ENCODE data around the gene SRGAP2B. TPM values are rescaled to one million over a fixed set of nuclear protein-coding genes. Genes with fewer than 3 reads are reported as not detected.
"Not testable (repeated sequence)": the region's sequence is repeated elsewhere in the genome, so short reads cannot be mapped to it uniquely, and the experiment has no call there.

Gene SRGAP2B
- total RNA-seq, 2 experiments from 2014 or later, result 31.7 TPM

- ATAC-seq (ENCODE audit: low read depth); DNase-seq; H3K4me3 Mint-ChIP-seq; POLR2A ChIA-PET; H3K9me3 Mint-ChIP-seq; H3K27ac Mint-ChIP-seq; H3K4me1 Mint-ChIP-seq; H3K27me3 Mint-ChIP-seq; H3K36me3 Mint-ChIP-seq: not testable (repeated sequence)
Observed at GRCh38 chr1:145008388-145008787, 86.7 kb downstream of the SRGAP2B start.

- H3K4me3 Mint-ChIP-seq; H3K36me3 Mint-ChIP-seq; POLR2A ChIA-PET; ATAC-seq (ENCODE audit: low read depth); H3K4me1 Mint-ChIP-seq; H3K9me3 Mint-ChIP-seq; H3K27ac Mint-ChIP-seq; DNase-seq; H3K27me3 Mint-ChIP-seq: not testable (repeated sequence)
Observed at GRCh38 chr1:145005142-145005541, 90.0 kb downstream of the SRGAP2B start.

GRCh38 chr1:145001381-145001780, 93.7 kb downstream of the SRGAP2B start:
- DNase-seq; H3K9me3 Mint-ChIP-seq; H3K27me3 Mint-ChIP-seq; H3K36me3 Mint-ChIP-seq; H3K4me1 Mint-ChIP-seq; H3K27ac Mint-ChIP-seq; H3K4me3 Mint-ChIP-seq; POLR2A ChIA-PET; ATAC-seq (ENCODE audit: low read depth): not testable (repeated sequence)

GRCh38 chr1:145000743-145001326, 94.3 kb downstream of the SRGAP2B start:
- H3K9me3 Mint-ChIP-seq, H3K36me3 Mint-ChIP-seq, H3K27me3 Mint-ChIP-seq: not testable (repeated sequence)

GRCh38 chr1:145000074-145000742, 94.9 kb downstream of the SRGAP2B start:
- H3K9me3 Mint-ChIP-seq; H3K4me3 Mint-ChIP-seq; H3K27me3 Mint-ChIP-seq; POLR2A ChIA-PET; H3K27ac Mint-ChIP-seq; H3K36me3 Mint-ChIP-seq; ATAC-seq (ENCODE audit: low read depth); H3K4me1 Mint-ChIP-seq; DNase-seq: not testable (repeated sequence)

More at GRCh38 chr1:145000743-145001326, 94.3 kb downstream of the SRGAP2B start:
- DNase-seq; ATAC-seq (ENCODE audit: low read depth); H3K27ac Mint-ChIP-seq; POLR2A ChIA-PET; H3K4me3 Mint-ChIP-seq; H3K4me1 Mint-ChIP-seq: not testable (repeated sequence)

- H3K27me3 Mint-ChIP-seq, H3K4me3 Mint-ChIP-seq: not testable (repeated sequence)
Observed at GRCh38 chr1:144998981-144999273, 96.2 kb downstream of the SRGAP2B start.

GRCh38 chr1:144998134-144998980, 96.8 kb downstream of the SRGAP2B start:
- H3K9me3 Mint-ChIP-seq; H3K4me3 Mint-ChIP-seq; DNase-seq; H3K27ac Mint-ChIP-seq; H3K36me3 Mint-ChIP-seq; POLR2A ChIA-PET; H3K4me1 Mint-ChIP-seq; H3K27me3 Mint-ChIP-seq; ATAC-seq (ENCODE audit: low read depth): not testable (repeated sequence)

More at GRCh38 chr1:144998981-144999273, 96.2 kb downstream of the SRGAP2B start:
- H3K9me3 Mint-ChIP-seq; ATAC-seq (ENCODE audit: low read depth); DNase-seq; POLR2A ChIA-PET; H3K4me1 Mint-ChIP-seq; H3K36me3 Mint-ChIP-seq; H3K27ac Mint-ChIP-seq: not testable (repeated sequence)

GRCh38 chr1:144995833-144996410, 99.2 kb downstream of the SRGAP2B start:
- H3K27ac Mint-ChIP-seq; H3K4me1 Mint-ChIP-seq; ATAC-seq (ENCODE audit: low read depth); POLR2A ChIA-PET; H3K4me3 Mint-ChIP-seq; H3K9me3 Mint-ChIP-seq; H3K36me3 Mint-ChIP-seq; DNase-seq; H3K27me3 Mint-ChIP-seq: not testable (repeated sequence)

- H3K36me3 Mint-ChIP-seq; ATAC-seq (ENCODE audit: low read depth); H3K27ac Mint-ChIP-seq; H3K4me1 Mint-ChIP-seq; H3K9me3 Mint-ChIP-seq; POLR2A ChIA-PET; DNase-seq; H3K4me3 Mint-ChIP-seq; H3K27me3 Mint-ChIP-seq: not testable (repeated sequence)
Observed at GRCh38 chr1:144992915-144993314, 102.2 kb downstream of the SRGAP2B start.

GRCh38 chr1:144990611-144991010, 104.5 kb downstream of the SRGAP2B start:
- H3K36me3 Mint-ChIP-seq; ATAC-seq (ENCODE audit: low read depth); H3K9me3 Mint-ChIP-seq; H3K4me3 Mint-ChIP-seq; H3K27ac Mint-ChIP-seq; DNase-seq; POLR2A ChIA-PET; H3K27me3 Mint-ChIP-seq; H3K4me1 Mint-ChIP-seq: not testable (repeated sequence)

- H3K4me3 Mint-ChIP-seq; H3K4me1 Mint-ChIP-seq; DNase-seq; H3K9me3 Mint-ChIP-seq; H3K27me3 Mint-ChIP-seq; POLR2A ChIA-PET; H3K36me3 Mint-ChIP-seq; H3K27ac Mint-ChIP-seq; ATAC-seq (ENCODE audit: low read depth): not testable (repeated sequence)
Observed at GRCh38 chr1:144987131-144987530, 108.0 kb downstream of the SRGAP2B start.

- POLR2A ChIA-PET; H3K36me3 Mint-ChIP-seq; ATAC-seq (ENCODE audit: low read depth); DNase-seq; H3K27ac Mint-ChIP-seq; H3K4me1 Mint-ChIP-seq; H3K27me3 Mint-ChIP-seq; H3K9me3 Mint-ChIP-seq; H3K4me3 Mint-ChIP-seq: not testable (repeated sequence)
Observed at GRCh38 chr1:144986171-144986860, 108.8 kb downstream of the SRGAP2B start.

- H3K36me3 Mint-ChIP-seq; DNase-seq; H3K4me1 Mint-ChIP-seq; ATAC-seq (ENCODE audit: low read depth); H3K4me3 Mint-ChIP-seq; H3K27ac Mint-ChIP-seq; H3K27me3 Mint-ChIP-seq; H3K9me3 Mint-ChIP-seq; POLR2A ChIA-PET: not testable (repeated sequence)
Observed at GRCh38 chr1:144985550-144986170, 109.5 kb downstream of the SRGAP2B start.

Data from activated naive CD8-positive, alpha-beta T cell treated with anti-CD3 and anti-CD28 coated beads, Interleukin-2, amount 10 ng/mL, durations not matched to agents 7 days and 5 days (primary cell).